Small intestine (tissue), 7 donors: ENCODE measurements around the gene EPAS1. TPM values are rescaled to one million over a fixed set of nuclear protein-coding genes. Genes with fewer than 3 reads are reported as not detected.

Experiments used
- DNase-seq, 2 donors: peaks; one replicate each; pipeline versions ENCODE4 v3.0.0 to v3.0.0-alpha.2; 2013
- FAIRE-seq: peaks from 2 replicates; lab custom pipeline; 2012; peaks lifted over from hg19 to GRCh38; lab: Jason Lieb, UNC
- H3K27ac ChIP-seq, 3 donors: one replicate each; pipeline ENCODE4 v1.5.1; 2013; ENCODE audit warnings: low read length in 2 of 3, mild to moderate bottlenecking in 2 of 3, control low read depth in 1 of 3, inconsistent platforms in 1 of 3, low read depth in 1 of 3, moderate library complexity in 1 of 3
- H3K27me3 ChIP-seq, 3 donors: one replicate each; pipeline ENCODE4 v1.6.1; 2013; ENCODE audit warnings: low read length in 3 of 3, inconsistent platforms in 1 of 3; ENCODE audit not compliant: control insufficient read depth in 3 of 3, insufficient read depth in 3 of 3
- H3K36me3 ChIP-seq, 3 donors: one replicate each; pipeline ENCODE4 v1.6.1; 2013; ENCODE audit warnings: low read length in 3 of 3, inconsistent platforms in 1 of 3, low read depth in 1 of 3, mild to moderate bottlenecking in 1 of 3, moderate library complexity in 1 of 3; ENCODE audit not compliant: control insufficient read depth in 3 of 3, insufficient read depth in 2 of 3
- H3K4me1 ChIP-seq, 3 donors: one replicate each; pipeline ENCODE4 v1.6.1; 2013; ENCODE audit warnings: low read length in 2 of 3, inconsistent platforms in 1 of 3, low read depth in 1 of 3, mild to moderate bottlenecking in 1 of 3, moderate library complexity in 1 of 3; ENCODE audit not compliant: control insufficient read depth in 3 of 3, insufficient read depth in 2 of 3
- H3K4me3 ChIP-seq, 3 donors: one replicate each; pipeline ENCODE4 v1.5.1; 2013; ENCODE audit warnings: low read length in 3 of 3, control low read depth in 1 of 3, inconsistent platforms in 1 of 3, low read depth in 1 of 3, mild to moderate bottlenecking in 1 of 3, moderate library complexity in 1 of 3
- H3K9me3 ChIP-seq, 2 donors: one replicate each; pipeline ENCODE4 v1.6.1; 2013; ENCODE audit warnings: low read depth in 1 of 2, low read length in 1 of 2; ENCODE audit not compliant: control insufficient read depth in 2 of 2, insufficient read depth in 1 of 2
- WGBS, 3 donors: extraction: QIAGEN DNeasy Blood & Tissue Kit; methylation state at CpG; one replicate each; pipeline ENCODE4 v1.1.7; 2013; 5-methylcytosine and 5-hydroxymethylcytosine counted together
- polyA plus RNA-seq, 4 donors: library from polyadenylated mRNA; stranded (reverse) in 3 of 4; unstranded in 1 of 4; fragments of 200-250 nt in 3 of 4; fragments of 120-200 nt in 1 of 4; gene quantifications; one replicate each; pipeline versions ENCODE4 v1.2.1 to v1.2.3, GENCODE V29; 2013
- donor health status: healthy with polysubstance abuse.
- donor health status: control.
- donor health status: control.
- donor health status: Bipolar disorder and iron deficiency.
- donor health status: healthy.

Gene EPAS1
- polyA plus RNA-seq, 4 donors, result 22.7 to 106 (median 64.1) TPM

GRCh38 chr2:46257980-46258379 lies 39.2 kb upstream of the EPAS1 start:
- 53 to 68% (median 56%) methylated on average over 5 of the region's 5 CpGs for WGBS, 3 donors

DNA sequence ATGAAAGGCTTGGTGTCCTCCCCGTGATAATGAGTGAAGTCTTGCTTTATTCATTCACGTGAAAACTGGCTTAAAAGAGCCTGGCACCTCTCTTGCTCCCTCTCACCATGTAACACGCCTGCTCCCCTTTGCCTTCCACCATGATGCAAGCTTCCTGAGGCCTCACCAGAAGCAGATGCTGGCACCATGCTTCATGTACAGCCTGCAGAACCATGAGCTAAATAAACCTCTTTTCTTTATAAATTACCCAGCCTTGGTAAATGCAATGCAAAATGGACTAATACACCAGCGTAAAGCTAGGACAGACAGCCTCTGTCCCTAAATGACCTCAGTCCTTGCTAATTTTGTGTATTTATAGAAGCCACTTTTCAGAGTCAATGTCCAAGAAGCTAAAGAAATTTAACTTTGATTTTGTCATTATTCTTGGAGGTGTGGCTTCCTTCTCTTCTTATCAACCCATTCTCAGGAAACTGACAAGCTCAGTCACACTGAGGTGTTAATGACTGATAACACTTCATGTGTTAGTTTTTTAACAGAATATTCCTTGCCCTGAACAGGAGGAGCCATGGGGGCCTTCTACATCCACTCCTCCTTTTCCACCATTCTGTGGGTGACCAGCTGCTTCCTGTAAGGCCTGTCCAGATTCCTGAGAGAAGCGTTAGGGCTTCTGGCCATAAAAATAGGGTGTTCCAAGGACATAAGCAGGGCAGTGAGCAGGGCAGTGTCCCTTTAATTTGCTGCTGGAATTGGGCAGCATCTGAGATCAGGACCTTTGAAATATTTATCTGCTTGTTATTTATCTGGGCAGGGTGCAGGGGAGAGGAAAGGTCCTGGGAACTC lies 38.0 kb upstream of the EPAS1 start:
- Histone ChIP-seq H3K27me3 (no peaks in the 10 kb centered on the region), H3K4me3 (no peak overlapping the region), H3K4me1 (no peaks in the 10 kb centered on the region), H3K27ac (peak overlapping the region in 1 of 3 donors; percentile 18), H3K9me3 (no peaks in the 10 kb centered on the region), H3K36me3 (no peaks in the 10 kb centered on the region)
- 75 to 80% (median 79%) methylated on average over 5 of the region's 5 CpGs for WGBS, 3 donors
- DNase-seq (no peak), FAIRE-seq (no peak)

More at GRCh38 chr2:46257980-46258379, 39.2 kb upstream of the EPAS1 start:
- H3K4me3 ChIP-seq, result no peak overlapping the region
- no peak overlapping the region for H3K27ac ChIP-seq
- no peaks in the 10 kb centered on the region for H3K4me1 ChIP-seq
- no peaks in the 10 kb centered on the region for H3K27me3 ChIP-seq
- H3K9me3 ChIP-seq, result no peaks in the 10 kb centered on the region
- no peaks in the 10 kb centered on the region for H3K36me3 ChIP-seq
- no peak for DNase-seq
- FAIRE-seq, result no peak

DNA sequence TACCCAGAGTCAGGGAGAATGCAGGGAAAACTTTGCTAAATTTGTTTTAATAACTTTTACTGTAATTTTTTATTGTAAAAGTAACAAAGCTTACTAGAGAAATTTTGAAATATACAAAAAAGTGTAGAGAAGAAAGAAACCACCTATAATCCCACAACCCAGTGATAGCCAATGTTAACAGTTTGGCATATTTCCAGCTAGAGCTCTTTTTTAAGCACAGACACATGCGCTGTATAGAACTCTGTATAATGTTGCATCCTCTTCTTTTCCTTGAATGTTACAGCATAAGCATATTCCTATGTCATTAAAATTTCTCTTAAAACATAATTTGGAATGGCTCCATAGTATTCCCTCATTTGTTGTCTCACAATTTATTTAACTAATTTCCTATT lies 37.4 kb upstream of the EPAS1 start:
- H3K9me3 ChIP-seq, result no peaks in the 10 kb centered on the region
- no peaks in the 10 kb centered on the region for H3K4me1 ChIP-seq
- DNase-seq (no peak), FAIRE-seq (no peak)
- H3K27ac ChIP-seq, result peak overlapping the region in 1 of 3 donors; percentile 18
- H3K27me3 ChIP-seq, result no peaks in the 10 kb centered on the region
- no peaks in the 10 kb centered on the region for H3K36me3 ChIP-seq
- 3 to 97% (median 77%) methylated on average over 1 of the region's 1 CpG for WGBS, 3 donors
- no peak overlapping the region for H3K4me3 ChIP-seq

DNA sequence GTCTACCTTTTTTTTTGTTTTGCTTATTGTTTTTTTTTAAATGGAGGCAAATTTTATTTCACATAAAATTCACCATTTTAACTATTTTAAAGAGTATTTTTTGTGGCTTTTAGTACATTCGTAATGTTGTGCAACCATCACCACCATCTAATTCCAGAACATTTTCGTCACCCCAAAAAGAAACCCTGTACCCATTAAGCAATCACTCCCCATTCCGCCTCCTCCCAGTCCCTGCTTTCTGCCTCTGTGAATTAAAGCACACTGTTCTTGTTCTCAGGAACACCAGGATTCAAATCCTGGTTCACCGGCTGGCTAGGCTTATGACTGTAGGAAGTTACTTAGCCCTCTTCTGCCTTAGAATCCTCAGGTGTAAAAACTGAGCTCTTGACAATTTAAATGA lies 36.9 kb upstream of the EPAS1 start:
- H3K27me3 ChIP-seq, result no peaks in the 10 kb centered on the region
- H3K27ac ChIP-seq, result no peak overlapping the region
- no peaks in the 10 kb centered on the region for H3K36me3 ChIP-seq

DNA sequence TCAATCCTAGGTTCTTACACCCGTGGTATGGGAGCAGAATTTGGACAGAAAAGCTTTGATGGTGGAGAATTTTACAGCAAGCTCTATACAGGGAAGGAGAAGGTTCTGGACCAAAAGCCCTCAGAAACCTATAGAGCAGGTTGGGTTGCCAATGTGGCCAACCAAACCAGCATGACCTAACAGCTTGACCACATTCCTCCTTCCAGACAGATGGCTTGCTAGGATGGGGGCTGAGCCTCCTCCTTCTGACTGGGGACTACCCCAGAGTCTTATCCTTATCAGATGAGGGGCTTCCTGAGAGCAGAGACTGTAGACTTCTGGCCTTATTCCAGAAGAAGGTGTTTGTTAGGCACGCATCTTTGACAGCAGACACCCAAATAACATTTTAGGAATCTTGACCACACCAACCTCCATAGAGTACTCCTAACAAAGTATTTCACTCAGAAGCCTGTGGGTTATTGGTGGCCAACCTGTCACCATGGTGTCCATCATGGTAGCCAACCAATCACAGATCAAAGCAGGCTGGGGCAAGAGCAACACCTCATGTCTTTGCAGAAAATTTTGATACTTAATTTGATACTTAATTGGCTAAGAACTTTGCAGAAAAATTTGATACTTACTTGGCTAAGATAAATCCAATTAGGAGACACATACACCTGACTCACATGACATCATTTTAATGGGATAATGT lies 34.8 kb upstream of the EPAS1 start:
- no peaks in the 10 kb centered on the region for H3K27me3 ChIP-seq
- DNase-seq (no peak), FAIRE-seq (no peak)
- 81 to 85% (median 82%) methylated on average over 2 of the region's 2 CpGs for WGBS, 3 donors
- no peaks in the 10 kb centered on the region for H3K9me3 ChIP-seq
- H3K27ac ChIP-seq, result no peak overlapping the region
- H3K36me3 ChIP-seq, result no peaks in the 10 kb centered on the region
- H3K4me3 ChIP-seq, result no peak overlapping the region
- no peaks in the 10 kb centered on the region for H3K4me1 ChIP-seq

More for the DNA sequence above, 36.9 kb upstream of the EPAS1 start:
- Histone ChIP-seq H3K4me1 (no peaks in the 10 kb centered on the region), H3K4me3 (no peak overlapping the region), H3K9me3 (no peaks in the 10 kb centered on the region)
- no peak for FAIRE-seq
- DNase-seq, result no peak
- WGBS, 3 donors, result 58 to 96% (median 95%) methylated on average over 4 of the region's 4 CpGs

GRCh38 chr2:46263347-46263746 lies 33.9 kb upstream of the EPAS1 start:
- Histone ChIP-seq H3K4me3 (no peak overlapping the region), H3K27me3 (no peaks in the 10 kb centered on the region), H3K36me3 (no peaks in the 10 kb centered on the region), H3K27ac (no peak overlapping the region), H3K9me3 (no peaks in the 10 kb centered on the region), H3K4me1 (no peaks in the 10 kb centered on the region)
- DNase-seq (no peak), FAIRE-seq (no peak)
- WGBS, 3 donors, result 90 to 95% (median 92%) methylated on average over 1 of the region's 1 CpG

DNA sequence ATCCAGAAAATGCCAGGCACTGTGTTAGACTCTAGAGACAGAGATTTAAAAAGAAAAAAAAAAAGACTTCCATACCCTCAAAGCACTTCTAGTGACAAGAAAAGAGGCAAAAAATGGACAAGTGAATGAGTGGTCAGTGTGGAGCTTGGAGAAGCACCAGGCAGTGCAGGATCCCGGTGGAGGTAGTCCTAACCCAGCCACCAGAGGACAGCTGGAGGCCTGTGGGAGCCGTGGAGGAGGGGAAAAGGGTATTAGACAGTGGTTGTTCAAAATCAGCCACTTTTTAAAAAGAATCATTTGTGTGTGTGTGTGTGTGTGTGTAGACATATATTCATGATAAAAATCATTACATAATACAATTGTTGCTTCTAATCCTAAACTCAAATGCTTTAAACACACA lies 32.8 kb upstream of the EPAS1 start:
- DNase-seq, result no peak
- no peak for FAIRE-seq
- Histone ChIP-seq H3K4me1 (no peaks in the 10 kb centered on the region), H3K9me3 (no peaks in the 10 kb centered on the region), H3K4me3 (no peak overlapping the region), H3K36me3 (no peaks in the 10 kb centered on the region), H3K27ac (no peak overlapping the region), H3K27me3 (peaks cover 0 to under 1% (median 0%) of the 10 kb centered on the region in 3 donors)
- 79 to 81% (median 80%) methylated on average over 2 of the region's 2 CpGs for WGBS, 3 donors

- peaks cover 0 to 2% (median 0%) of the 10 kb centered on the region in 3 donors for H3K27me3 ChIP-seq
- WGBS, 3 donors, result 82 to 91% (median 90%) methylated on average over 5 of the region's 5 CpGs
- peaks cover 0 to 5% (median 0%) of the 10 kb centered on the region in 3 donors for H3K4me1 ChIP-seq
- no peak overlapping the region for H3K27ac ChIP-seq
- H3K9me3 ChIP-seq, result no peaks in the 10 kb centered on the region
- H3K4me3 ChIP-seq, result no peak overlapping the region
- H3K36me3 ChIP-seq, result no peaks in the 10 kb centered on the region
- DNase-seq (no peak), FAIRE-seq (no peak)
These were observed 31.1 kb upstream of the EPAS1 start for GRCh38 chr2:46266134-46266533.
